Mammary epithelial cell (primary cell): Measurements from ENCODE around the gene PWP1.

ENCODE experiments used
- CTCF ChIP-seq, 2 donors: IDR thresholded peaks in 1 of 2; conservative IDR thresholded peaks in 1 of 2; 2 replicates each; pipeline ENCODE4 v1.5.1; 2011 to 2012; ENCODE audit warnings: inconsistent platforms in 2 of 2, low read length in 2 of 2, mild to moderate bottlenecking in 2 of 2, control low read depth in 1 of 2, low read depth in 1 of 2; ENCODE audit not compliant: insufficient read depth in 1 of 2; ENCODE audit errors: extremely low read depth in 1 of 2
- EZH2 ChIP-seq: IDR thresholded peaks from 2 replicates; pipeline ENCODE4 v1.6.1; 2012; ENCODE audit warnings: low read length, inconsistent platforms, borderline replicate concordance

GRCh38 chr12:107749083-107749482, 63.5 kb downstream of the PWP1 start:
- no peak for TF ChIP-seq CTCF (conservative IDR thresholded peaks at IDR 0.05 in 1 of 2, IDR thresholded peaks at IDR 0.05 in 1 of 2; ENCODE audit: extremely low read depth in 1 of 2, insufficient read depth in 1 of 2, low read depth in 1 of 2, low read length in 2 of 2)
- no peak for TF ChIP-seq EZH2
